Ishikawa (cell line): Measurements from ENCODE around the gene SLC35B1.

ENCODE experiments used
- NFIC ChIP-seq: IDR thresholded peaks from 2 replicates; pipeline ENCODE4 v1.6.1; 2012
- REST ChIP-seq: IDR thresholded peaks from 2 replicates; pipeline ENCODE4 v1.6.1; 2012; ENCODE audit warnings: low read depth, mild to moderate bottlenecking
- TAF1 ChIP-seq: IDR thresholded peaks from 2 replicates; pipeline ENCODE4 v1.6.1; 2012; ENCODE audit warnings: low read depth, mild to moderate bottlenecking
- USF1 ChIP-seq: IDR thresholded peaks from 2 replicates; pipeline ENCODE4 v1.6.1; 2012

The SLC35B1 gene

GRCh38 chr17:49659661-49660382, 47.9 kb downstream of the SLC35B1 start:
- TF ChIP-seq USF1 (no peak), NFIC (no peak)

GRCh38 chr17:49656247-49656646, 51.5 kb downstream of the SLC35B1 start:
- no peak for TF ChIP-seq REST
- no peak for TF ChIP-seq TAF1
